ENCODE measurements around the gene TCTN2. TPM values are rescaled to one million over a fixed set of nuclear protein-coding genes. Genes with fewer than 3 reads are reported as not detected.

Gene TCTN2
- 1 to 10 TPM; 1.2 to 9.1 (median 4.3) TPM for total RNA-seq

GRCh38 chr12:123670882-123671728, at the start of gene TCTN2:
Gene TCTN2 (plus strand): TSS chr12:123671113. CDS start chr12:123671241, 128 bp downstream.
- DNase-seq, result peak; percentile 95 to 97 (median 96)
- TF ChIP-seq POLR2A (IDR thresholded peaks at IDR 0.05) (no peak), CTCF (IDR thresholded peaks at IDR 0.05) (no peak)
- no peaks in the 10 kb centered on the region for H3K27me3 ChIP-seq
- H3K36me3 ChIP-seq, result peaks cover 0 to 8% (median 0%) of the 10 kb centered on the region in 3 donors
- H3K4me1 ChIP-seq, result peaks cover 0 to 8% (median 0%) of the 10 kb centered on the region in 4 donors
- H3K27ac ChIP-seq, result peak within 1 kb of the TSS in 1 of 4 donors; percentile 64
- H3K9me3 ChIP-seq, result no peaks in the 10 kb centered on the region
- peak within 1 kb of the TSS; percentile 72 to 96 (median 84) for H3K4me3 ChIP-seq

GRCh38 chr12:123621619-123622530, 49.0 kb upstream of the TCTN2 start:
- TF ChIP-seq POLR2A (IDR thresholded peaks at IDR 0.05) (no peak), CTCF (IDR thresholded peaks at IDR 0.05) (no peak)
- Histone ChIP-seq H3K9me3 (no peaks in the 10 kb centered on the region), H3K27me3 (no peaks in the 10 kb centered on the region), H3K36me3 (peaks cover 0 to 85% (median 0%) of the 10 kb centered on the region in 3 donors), H3K4me1 (no peaks in the 10 kb centered on the region), H3K4me3 (no peak overlapping the region), H3K27ac (no peak overlapping the region)
- no peak for DNase-seq

- peak within 1 kb of the TSS; percentile 66 to 77 (median 73) for H3K27ac ChIP-seq
- H3K27me3 ChIP-seq, result no peaks in the 10 kb centered on the region
- H3K4me3 ChIP-seq, result peak within 1 kb of the TSS; percentile 70 to 97 (median 72)
- H3K36me3 ChIP-seq, result peaks cover 0 to 34% (median 0%) of the 10 kb centered on the region in 3 donors
- H3K4me1 ChIP-seq, result peaks cover 0 to 16% (median 5%) of the 10 kb centered on the region in 4 donors
- DNase-seq, result peak; percentile 97 to 98 (median 98)
- no peaks in the 10 kb centered on the region for H3K9me3 ChIP-seq
- peak; percentile 52 to 79 for TF ChIP-seq POLR2A (IDR thresholded peaks at IDR 0.05)
- TF ChIP-seq CTCF (IDR thresholded peaks at IDR 0.05), result no peak
These were observed 37.4 kb upstream of the TCTN2 start, which contains the start of the genes EIF2B1 and GTF2H3 for GRCh38 chr12:123633379-123634141. Gene EIF2B1 (minus strand): TSS chr12:123633686. CDS start chr12:123633557, 129 bp downstream. Gene GTF2H3 (plus strand): TSS chr12:123633829. CDS start chr12:123633860, 31 bp downstream.

GRCh38 chr12:123634142-123634561, 36.8 kb upstream of the TCTN2 start:
- Histone ChIP-seq H3K36me3 (peaks cover 0 to 28% (median 0%) of the 10 kb centered on the region in 3 donors), H3K27ac (peak overlapping the region; percentile 66 to 77 (median 73)), H3K4me3 (peak overlapping the region; percentile 70 to 97 (median 72)), H3K9me3 (no peaks in the 10 kb centered on the region), H3K4me1 (peaks cover 0 to 16% (median 5%) of the 10 kb centered on the region in 4 donors), H3K27me3 (no peaks in the 10 kb centered on the region)
- no peak for TF ChIP-seq CTCF (IDR thresholded peaks at IDR 0.05)
- no peak for TF ChIP-seq POLR2A (IDR thresholded peaks at IDR 0.05)
- no peak for DNase-seq

All from Peyer's patch (tissue), 4 donors.